Measurements from ENCODE around the gene CCNQ.

- TF ChIP-seq POLR2AphosphoS5 (IDR thresholded peaks at IDR 0.05; ENCODE audit: insufficient read depth, low read depth, low read length) (no peak), FOS (IDR thresholded peaks at IDR 0.05; ENCODE audit: borderline replicate concordance, insufficient read depth, low read length) (no peak), CTCF (IDR thresholded peaks at IDR 0.05; ENCODE audit: extremely low read depth in 1 of 2, insufficient read depth in 1 of 2, low read depth in 1 of 2, low read length in 2 of 2) (no peak)
These were observed 36.4 kb upstream of the CCNQ start for GRCh38 chrX:153635388-153635787.
